HG02840 (cell line): ENCODE data around the gene ANKRD42.
A peak's percentile ranks its signal among the peaks of the same experiment; 100 is the strongest.
"Not testable (repeated sequence)": the region's sequence is repeated elsewhere in the genome, so short reads cannot be mapped to it uniquely, and the experiment has no call there.

ENCODE experiments used
- ATAC-seq: cut with Tn5 transposase; IDR thresholded peaks from one replicate; pipeline ENCODE4 v1.9.1; 2021; ENCODE audit warnings: mild to moderate bottlenecking, moderate library complexity, moderate number of reproducible peaks; ENCODE audit not compliant: unreplicated experiment, low FRiP score

ANKRD42 gene

DNA sequence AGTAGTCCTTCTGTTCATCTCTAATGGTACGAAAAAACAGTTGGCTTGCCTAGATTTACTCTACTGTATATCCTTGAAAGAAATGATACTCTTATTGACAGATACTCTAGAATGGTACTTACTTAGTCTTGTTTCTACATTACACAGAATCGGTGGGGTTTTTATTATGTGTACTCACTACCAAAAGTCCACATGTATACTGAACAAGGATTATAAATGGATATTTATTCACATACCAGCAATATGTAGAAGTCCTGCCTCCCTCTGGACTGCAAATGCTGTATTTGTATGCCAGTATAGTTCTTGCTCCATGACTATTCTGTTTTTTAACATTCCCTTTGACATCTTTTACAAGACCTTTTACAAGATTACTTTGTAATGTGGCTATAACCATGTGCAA is 22.6 kb upstream of the ANKRD42 start:
- no peak for ATAC-seq

DNA sequence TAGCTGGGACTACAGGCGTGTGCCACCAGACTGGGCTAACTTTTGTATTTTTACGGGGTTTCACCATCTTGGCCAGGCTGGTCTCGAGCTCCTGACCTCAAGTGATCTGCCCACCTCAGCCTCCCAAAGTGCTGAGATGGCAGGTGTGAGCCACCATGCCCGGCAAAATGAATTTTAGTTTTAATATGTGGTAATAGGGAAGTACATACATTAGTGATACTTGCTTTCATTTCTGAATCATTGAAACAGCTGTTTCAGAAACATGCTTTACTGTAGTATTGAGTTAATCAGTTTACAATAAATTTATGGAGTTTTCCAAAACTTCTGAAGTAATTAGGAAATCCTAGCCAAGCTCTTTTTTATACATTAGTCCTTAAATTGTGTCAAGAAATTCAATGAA is 21.0 kb upstream of the ANKRD42 start:
- ATAC-seq = no peak

DNA sequence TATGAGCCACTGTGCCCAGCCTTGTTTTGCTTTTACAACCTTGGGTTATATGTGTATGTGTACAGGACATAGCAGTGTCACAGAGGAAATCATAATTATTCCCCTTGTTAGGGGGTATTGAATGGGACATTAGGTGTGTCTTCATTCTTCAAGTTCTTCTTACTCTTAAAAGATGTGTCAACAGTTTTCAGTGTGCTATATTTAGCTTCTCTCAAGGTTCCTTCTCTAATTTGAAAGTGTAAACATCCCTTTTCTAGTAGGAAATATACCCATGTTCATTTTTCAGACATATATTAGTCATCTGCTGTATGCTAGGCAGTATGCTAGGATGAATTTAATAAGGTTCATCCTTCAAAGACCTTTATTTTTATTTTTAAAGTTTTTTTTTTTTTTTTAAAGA is 19.5 kb upstream of the ANKRD42 start:
- ATAC-seq = no peak

DNA sequence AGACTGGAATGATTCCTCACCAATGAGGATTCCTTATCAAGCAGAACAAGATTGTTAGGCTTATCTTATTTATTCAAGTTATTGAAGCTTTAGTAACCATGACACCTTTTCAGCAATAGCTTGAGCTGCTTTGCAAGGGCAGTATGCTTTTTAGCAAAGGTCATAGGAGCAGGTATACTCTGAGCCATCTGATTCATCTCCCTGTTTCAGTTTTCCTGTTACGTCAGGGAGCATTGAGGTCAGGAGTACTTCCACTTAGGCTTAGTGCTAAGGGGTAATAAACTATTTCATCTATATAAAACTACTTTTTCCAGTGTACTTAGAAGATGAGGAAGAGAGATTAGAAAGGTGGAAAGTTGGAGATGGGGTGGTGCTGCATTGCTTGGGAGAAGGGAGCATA is 17.7 kb upstream of the ANKRD42 start:
- no peak for ATAC-seq

DNA sequence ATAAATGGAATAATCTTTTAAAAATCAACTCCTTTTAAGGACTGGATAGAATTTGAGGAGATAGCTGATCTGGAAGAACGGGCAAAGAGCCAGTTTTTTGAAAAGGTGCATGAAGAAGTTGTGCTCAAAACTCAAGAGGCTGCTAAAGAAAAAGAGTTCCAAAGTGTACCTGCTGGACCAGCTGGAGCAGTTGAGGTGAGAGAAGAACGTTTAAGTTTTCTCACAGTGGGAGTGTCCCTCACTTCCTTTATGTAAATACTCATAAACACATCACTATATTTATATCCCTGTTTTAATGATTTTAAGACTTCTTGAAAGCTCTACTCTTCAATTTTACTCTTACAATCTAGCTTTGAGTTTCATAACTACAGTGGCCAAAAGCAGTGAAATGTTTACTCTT is 11.7 kb upstream of the ANKRD42 start:
- ATAC-seq = no peak

DNA sequence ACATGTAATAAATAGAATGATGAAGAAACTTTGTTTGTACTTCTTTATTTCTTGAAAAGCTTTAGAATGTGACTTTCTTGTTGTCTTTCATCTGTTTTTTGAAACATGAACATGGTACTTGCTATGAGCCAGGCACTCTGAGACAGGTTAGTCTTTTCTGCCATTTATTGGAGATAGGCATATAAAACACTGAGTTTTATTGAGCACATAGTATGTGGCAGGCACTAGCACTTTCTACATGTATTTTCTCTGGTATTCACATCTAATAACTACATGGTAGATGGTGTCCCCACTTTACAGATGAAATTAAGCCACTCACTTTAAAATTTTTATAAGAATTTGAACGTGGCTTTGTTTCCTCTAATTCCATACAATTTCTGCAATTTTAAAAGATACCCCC is 7.7 kb upstream of the ANKRD42 start:
- ATAC-seq = no peak

DNA sequence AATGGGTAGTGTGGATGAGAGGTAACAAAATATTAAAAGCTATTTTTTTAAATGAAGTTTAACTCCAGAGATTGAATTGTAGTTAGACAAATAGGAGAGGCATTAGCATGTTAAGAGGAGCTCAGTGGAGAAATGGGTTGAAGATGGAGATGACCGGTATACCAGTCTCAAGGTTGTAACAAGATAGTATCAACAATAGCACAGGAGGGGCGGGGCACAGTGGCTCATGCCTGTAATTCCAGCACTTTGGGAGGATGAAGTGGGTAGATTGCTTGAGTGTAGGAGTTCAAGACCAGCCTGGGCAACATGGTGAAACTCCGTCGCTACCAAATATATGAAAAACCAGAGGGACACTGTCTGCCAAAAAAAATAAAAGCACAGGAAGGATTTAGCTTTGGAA is 6.0 kb upstream of the ANKRD42 start:
- ATAC-seq = no peak

DNA sequence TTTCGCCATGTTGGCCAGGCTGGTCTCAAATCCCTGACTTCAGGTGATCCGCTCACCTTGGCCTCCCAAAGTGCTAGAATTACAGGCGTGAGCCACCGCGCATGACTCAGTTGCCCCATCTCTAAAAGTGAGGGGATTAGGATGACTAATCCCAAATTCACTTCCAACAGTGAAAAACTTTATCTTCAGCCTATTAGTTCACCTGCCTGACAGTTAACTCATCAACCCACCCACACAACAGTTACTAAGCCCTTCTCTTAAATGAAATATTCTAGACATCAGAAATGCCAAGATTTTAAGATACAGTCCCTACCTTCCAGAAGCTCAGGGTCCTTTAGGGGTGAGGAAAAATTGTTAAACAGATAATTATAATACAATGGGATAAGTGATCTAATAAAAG is 2.0 kb upstream of the ANKRD42 start:
- no peak for ATAC-seq

DNA sequence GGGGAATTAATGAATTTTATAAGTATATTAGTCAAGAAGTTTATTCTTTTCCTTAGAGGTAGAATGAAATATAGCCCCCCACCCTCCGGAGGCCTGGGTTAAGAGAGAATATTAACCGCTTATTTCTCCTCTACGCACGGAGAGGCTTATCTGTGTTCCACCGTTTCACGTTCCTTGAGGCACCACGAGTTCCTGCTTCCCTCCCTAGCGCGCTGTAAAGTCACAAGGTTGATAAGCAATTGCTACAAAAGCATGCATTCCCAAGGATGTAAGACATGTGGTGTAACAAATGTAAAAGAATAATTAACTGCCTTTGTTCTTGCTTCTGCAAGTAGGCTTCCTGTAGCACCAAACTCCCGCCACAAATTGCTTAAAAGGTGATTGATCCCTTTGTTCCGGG is 1.5 kb upstream of the ANKRD42 start:
- ATAC-seq = no peak

DNA sequence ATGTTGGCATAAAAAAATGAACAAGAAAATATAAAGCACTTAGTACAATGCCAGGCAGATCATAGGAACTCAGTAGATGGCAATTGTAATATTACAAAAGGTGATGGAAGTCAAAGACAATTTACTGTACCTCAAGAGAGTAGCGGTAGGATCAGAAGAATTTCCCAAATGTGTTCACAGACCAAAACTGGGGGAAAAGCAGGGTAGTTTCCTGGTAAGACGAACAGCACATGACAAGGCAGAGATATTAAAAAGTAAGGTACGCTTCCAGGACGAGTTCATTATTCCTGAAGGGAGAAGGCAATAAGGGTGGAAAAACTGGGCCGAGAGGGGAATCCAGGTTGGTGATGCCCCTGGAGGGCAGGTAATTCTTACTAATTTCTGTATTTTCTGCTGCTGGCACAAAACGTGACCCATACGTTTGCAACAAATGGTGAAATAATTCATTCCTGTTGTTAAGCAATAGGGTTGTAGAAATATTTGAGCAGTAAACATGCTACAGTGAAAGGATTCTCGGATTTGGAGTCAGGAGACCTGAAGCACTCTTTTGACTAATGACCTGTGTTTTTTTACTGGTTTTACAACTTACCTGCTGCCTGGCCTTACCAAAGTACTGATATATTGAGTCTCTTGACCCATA is 786 bp upstream of the ANKRD42 start:
- no peak for ATAC-seq

DNA sequence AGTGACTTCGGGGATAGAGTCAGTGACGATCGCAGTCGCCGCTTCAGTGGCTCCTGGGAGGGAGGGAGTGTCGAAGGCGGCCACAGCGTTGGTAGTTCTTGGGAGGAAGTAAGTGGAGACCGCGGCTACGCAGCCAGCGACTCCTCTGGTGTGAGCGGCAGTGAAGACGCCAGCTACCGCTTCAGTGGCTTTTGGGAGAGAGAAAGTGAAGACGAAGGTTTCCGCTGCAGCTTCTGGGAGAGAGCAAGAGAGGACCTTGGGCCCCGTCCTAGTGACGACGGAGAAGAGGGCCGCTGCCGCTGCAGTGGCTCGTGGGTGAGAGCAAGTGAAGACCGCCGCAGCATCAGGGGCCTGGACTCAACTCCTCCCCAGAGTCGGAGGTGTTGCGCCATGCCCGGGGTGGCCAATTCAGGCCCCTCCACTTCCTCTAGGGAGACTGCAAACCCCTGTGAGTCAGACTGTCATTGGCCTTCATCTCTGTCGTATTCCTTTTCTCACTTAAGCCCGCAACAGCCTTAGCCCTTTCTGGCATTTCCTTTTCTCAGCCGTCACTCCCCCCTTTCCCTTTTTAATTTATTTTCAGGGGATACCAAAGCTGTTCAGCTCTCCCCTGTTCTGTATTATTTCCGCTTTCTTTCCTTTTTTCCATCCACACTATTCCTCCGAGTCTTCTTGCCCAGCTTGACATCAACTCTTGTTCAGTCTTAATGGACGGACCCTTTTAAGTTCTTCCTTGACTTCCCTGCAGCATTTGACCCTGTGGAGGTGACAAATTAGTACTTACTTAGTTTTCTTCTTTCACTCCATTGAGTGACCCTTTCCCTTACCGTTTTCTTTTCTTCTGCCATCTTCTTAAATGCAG is 1.0 kb downstream of the ANKRD42 start:
- ATAC-seq = peak; percentile 50

DNA sequence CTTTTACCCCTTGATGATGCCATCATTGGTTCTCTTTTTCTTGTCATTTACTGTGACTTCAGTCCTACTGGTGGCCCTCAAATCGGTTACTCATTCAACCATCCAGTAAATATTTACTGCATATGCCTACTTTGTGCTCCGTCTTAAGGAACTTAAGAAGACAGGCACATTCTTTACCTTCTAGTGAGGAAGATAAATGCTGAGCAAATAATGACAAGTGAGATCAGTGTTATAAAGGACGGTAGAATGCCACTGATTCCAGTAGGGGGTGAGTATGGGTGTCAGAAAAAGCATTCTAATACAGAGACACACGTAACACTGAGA is 1.6 kb downstream of the ANKRD42 start:
- ATAC-seq = no peak

DNA sequence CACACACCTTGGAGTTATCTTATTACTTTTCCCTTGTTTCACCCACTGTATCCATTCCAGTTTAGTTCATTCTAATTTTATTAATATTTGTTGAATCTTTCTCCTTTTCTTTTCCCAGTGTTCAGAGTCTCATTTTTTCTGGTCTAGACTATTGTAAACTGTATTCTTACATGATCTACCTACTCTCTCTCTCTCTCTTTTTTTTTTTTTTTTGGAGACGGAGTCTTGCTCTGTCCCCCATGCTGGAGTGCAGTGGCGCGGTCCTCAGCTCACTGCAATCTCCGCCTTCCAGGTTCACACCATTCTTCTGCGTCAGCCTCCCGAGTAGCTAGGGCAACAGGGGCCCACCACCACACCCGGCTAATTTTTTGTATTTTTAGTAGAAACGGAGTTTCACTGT is 2.1 kb downstream of the ANKRD42 start:
- no peak for ATAC-seq

DNA sequence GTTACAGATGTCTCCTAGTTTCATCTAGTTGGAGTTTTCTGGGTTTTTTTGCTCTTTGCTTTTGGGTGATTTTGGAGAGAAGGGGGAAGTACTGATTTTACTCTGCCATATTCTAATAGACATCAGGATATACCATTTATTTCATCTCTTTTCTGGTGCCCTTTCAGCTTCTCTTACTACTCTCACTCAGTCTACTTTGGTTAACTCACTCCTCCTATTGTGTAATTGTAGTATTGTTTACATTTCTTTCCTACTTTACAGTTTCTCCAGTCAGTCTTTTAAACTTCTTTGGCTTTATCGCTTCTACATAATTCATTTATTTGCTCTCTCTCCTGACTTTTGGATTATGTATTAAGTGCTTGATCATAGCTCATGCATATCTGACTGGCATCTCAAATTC is 6.5 kb downstream of the ANKRD42 start:
- ATAC-seq = no peak

DNA sequence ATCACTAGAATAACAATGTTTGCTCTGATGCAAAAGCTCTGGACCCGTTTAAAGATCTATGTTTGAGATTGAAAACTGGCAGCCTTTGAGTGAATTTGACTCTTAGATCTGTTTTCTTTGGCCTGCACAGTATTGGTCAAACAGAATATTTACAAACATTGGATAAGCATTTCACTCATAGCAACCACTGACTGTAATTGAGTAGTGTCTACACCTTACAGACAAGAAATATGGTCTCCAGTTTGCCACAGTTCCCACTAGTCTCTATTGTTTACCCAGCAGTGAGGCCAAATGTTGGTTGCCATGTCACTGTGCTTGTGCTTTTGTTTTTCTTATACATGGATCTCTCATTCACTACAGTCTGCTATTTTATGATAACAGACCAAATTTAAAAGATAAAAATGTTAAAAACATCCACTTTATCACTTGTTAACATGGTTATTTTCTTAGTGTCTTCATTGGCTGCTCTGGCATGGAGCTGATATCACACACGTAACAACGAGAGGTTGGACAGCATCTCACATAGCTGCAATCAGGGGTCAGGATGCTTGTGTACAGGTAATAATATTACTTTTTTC is 12.2 kb downstream of the ANKRD42 start:
- no peak for ATAC-seq

DNA sequence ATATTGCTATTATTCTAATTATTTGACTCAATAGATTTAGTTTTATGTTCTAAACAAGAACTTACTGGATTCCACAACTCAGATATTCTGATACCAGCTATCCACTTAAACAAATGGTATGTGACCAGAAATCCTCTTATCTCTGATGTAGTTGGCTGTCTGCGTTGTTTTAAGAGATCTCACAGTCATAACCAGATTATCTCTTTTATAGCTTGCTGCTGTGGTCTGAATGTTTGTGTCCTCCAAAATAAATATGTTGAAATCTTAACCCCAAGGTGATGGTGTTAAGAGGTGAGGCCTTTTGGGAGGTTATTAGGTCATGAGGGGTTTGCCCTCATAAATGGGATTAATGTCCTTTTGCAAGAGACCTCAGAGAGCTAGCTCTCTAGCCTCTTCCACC is 12.7 kb downstream of the ANKRD42 start:
- no peak for ATAC-seq

DNA sequence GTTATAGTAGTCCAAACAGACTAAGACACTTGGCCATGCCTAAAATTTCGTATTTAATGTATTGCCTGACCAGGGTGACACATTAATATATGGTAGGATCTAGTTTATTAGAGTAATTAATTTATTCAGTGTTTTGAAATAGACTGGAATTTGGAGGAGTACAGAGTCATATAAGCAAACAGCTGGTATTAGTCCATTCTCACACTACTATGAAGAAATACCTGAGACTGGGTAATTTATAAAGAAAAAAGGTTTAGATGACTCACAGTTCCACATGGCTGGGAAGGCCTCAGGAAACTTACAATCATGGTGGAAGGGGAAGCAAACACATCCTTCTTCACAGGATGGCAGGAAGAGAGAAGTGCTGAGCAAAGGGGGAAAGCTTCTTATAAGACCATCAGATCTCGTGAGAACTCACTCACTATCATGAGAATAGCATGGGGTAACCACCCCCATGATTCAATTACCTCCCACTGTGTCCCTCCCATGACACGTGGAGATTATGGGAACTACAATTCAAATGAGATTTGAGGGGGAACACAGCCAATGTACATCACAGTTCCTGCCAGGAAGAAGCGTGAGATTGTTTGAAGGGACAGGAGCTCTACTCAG is 13.4 kb downstream of the ANKRD42 start:
- ATAC-seq = not testable (repeated sequence)

DNA sequence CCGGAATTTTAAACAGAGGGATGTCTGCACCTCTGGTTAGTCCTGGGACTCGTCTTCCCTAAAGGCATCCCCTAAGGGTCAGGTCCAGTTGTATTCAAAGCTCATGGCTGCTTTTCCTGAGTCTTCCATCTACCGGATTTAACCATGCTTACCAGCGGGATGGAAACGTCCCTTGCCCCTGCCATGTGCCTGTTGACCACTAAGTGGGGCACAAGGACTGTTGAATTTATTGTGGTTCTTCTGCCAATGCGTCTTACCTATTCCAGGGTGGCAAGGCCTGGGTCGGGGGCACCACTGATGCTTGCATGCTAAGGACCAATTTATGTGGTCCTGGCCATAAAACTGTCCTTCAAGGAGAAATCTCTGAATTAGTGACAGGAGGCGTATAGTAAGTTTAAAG is 25.6 kb downstream of the ANKRD42 start:
- ATAC-seq = no peak

DNA sequence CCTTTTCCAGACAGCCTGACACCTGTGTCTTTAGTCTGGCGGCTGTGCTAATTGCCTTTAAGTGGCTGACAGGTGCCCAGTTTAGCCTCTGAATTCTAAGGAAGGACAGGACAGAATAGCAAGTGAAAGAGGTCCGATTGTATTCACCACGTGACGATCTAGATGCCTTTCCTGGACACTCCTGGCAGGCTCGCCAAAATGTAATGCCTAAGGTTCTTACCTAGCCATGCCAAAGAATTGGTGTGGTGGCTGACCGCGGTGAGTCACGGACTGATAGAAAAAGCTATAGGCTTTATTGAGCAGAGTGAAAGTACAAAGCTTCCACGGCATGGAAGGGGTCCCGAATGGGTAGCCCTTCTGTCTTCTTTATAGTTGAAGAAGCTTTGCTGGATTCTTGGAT is 26.7 kb downstream of the ANKRD42 start:
- no peak for ATAC-seq

DNA sequence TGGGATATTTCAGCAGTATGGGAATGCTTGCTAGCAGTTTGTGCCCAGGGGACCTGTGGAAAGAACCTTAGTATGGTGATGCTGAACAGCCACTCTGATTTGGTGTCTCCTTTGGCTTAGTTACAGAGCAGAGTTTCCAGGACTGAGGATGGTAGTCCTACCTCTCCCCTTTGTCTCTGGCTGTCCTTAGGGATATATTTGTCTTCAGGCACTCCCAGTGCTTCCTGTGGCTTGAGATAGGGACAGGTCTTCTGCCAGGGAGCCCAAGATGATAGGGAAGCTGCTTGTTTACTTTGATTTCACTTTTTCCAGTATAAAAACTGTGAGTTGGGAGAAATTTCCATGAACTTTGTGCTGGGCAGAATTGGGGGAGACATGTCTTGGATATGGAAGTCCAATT is 28.2 kb downstream of the ANKRD42 start:
- ATAC-seq = no peak

DNA sequence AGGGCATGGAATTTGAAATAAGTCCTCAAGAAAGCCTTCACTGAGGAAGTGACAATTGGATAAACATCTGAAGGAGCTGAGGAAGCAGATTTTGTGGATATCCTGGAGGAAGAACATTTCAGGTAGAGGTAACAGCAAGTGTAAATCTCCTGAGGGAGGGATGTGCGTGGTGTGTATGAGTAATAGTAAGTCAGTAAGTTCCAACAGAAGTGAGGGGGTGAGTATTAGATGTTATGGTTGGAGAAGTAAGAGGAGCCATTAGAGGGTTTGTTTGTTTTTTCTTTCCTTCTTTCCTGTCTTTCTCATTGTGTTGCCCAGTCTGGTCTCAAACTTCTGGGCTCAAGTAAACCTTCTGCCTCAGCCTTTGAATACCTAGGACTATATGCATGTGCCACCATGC is 29.0 kb downstream of the ANKRD42 start:
- ATAC-seq = no peak

DNA sequence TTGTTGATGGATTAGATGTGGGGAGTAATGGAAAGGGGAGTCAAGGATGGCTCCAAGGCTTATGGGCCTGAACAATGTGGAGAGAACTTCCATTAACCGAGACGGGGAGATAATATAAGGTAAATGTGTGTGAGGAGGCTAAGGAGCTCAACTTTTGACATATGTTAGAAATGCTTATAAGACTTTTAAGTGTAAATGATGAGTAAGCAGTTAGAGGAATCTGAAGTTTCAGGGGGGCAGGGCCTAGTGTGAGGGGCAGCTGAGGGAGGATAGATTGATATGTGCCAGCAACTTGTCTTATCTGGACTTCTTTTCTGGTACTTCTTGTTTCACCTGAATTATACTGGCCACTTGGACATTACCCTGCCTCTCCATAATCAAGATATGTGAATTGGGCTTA is 29.9 kb downstream of the ANKRD42 start:
- no peak for ATAC-seq
